SU-DHL-6 (cell line): Measurements from ENCODE around the gene ARHGAP22.

Source experiments
- EZH2phosphoT487 ChIP-seq: fragments of 200-600 bp; sonication (generic), shearing (Covaris generic); conservative IDR thresholded peaks from 2 replicates; pipeline ENCODE4 v1.6.1; 2018; ENCODE audit warnings: mild to moderate bottlenecking, antibody characterized with exemption, low read length, moderate library complexity, mixed read lengths
- TF ChIP-seq, protein P1 (sequence below): fragments of 200-600 bp; sonication (generic); IDR thresholded peaks from one replicate; pipeline ENCODE4 v1.5.1; 2017; ENCODE audit warnings: antibody characterized with exemption, mild to moderate bottlenecking, low read length, moderate library complexity; ENCODE audit not compliant: insufficient read depth, poor library complexity, severe bottlenecking

DNA sequence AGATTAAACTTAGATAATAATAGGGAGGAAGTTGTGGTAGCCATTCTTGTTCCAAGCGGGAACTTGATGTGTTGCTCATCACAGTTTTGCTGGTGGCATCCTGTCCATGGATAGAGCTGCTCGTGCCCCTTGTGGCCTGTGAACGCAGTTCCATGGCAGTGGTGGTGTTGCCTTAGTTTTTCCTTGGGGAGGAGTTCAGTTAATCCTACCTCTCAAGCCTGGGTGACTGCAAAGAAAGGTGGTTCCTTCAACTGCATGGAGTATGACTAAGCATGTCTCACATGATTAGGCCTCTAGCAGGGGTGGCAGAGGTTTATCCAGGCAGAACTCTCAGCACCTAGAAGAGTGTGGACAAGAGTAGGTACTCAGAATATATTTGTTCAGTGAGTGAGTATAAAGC is 198.7 kb downstream of the ARHGAP22 start:
- TF ChIP-seq, protein P1, sequence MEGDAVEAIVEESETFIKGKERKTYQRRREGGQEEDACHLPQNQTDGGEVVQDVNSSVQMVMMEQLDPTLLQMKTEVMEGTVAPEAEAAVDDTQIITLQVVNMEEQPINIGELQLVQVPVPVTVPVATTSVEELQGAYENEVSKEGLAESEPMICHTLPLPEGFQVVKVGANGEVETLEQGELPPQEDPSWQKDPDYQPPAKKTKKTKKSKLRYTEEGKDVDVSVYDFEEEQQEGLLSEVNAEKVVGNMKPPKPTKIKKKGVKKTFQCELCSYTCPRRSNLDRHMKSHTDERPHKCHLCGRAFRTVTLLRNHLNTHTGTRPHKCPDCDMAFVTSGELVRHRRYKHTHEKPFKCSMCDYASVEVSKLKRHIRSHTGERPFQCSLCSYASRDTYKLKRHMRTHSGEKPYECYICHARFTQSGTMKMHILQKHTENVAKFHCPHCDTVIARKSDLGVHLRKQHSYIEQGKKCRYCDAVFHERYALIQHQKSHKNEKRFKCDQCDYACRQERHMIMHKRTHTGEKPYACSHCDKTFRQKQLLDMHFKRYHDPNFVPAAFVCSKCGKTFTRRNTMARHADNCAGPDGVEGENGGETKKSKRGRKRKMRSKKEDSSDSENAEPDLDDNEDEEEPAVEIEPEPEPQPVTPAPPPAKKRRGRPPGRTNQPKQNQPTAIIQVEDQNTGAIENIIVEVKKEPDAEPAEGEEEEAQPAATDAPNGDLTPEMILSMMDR = no peak
- no peak for TF ChIP-seq EZH2phosphoT487
